ENCODE results near the gene LRRC17. TPM values are rescaled to one million over a fixed set of nuclear protein-coding genes. Genes with fewer than 3 reads are reported as not detected.
"Not testable (repeated sequence)": the region's sequence is repeated elsewhere in the genome, so short reads cannot be mapped to it uniquely, and the experiment has no call there.

LRRC17 gene
- total RNA-seq, 1 donor from 2014 or later = 1.8 TPM

- intact Hi-C loops (cut with DNase I); DNase-seq (ENCODE audit: low spot score): not testable (repeated sequence)
Observed at GRCh38 chr7:102977586-102977985, 64.8 kb downstream of the LRRC17 start.

- intact Hi-C loops (cut with DNase I) = no loop called here
Observed at GRCh38 chr7:102978284-102978683, 65.5 kb downstream of the LRRC17 start.

GRCh38 chr7:102979670-102980069, 66.9 kb downstream of the LRRC17 start:
- no peak for DNase-seq (ENCODE audit: low spot score)
- intact Hi-C loops (cut with DNase I) = no loop called here

More at GRCh38 chr7:102978284-102978683, 65.5 kb downstream of the LRRC17 start:
- DNase-seq (ENCODE audit: low spot score) = peak; percentile 83

GRCh38 chr7:102981451-102981850, 68.7 kb downstream of the LRRC17 start:
- DNase-seq (ENCODE audit: low spot score) = no peak
- intact Hi-C loops (cut with DNase I) = no loop called here

GRCh38 chr7:102982235-102982634, 69.4 kb downstream of the LRRC17 start:
- intact Hi-C loops (cut with DNase I) = no loop called here
- no peak for DNase-seq (ENCODE audit: low spot score)

GRCh38 chr7:102983602-102984001, 70.8 kb downstream of the LRRC17 start:
- no peak for DNase-seq (ENCODE audit: low spot score)
- intact Hi-C loops (cut with DNase I) = no loop called here

GRCh38 chr7:102985176-102985783, 72.5 kb downstream of the LRRC17 start:
- intact Hi-C loops (cut with DNase I) = no loop called here
- DNase-seq (ENCODE audit: low spot score) = no peak

GRCh38 chr7:102988088-102988487, 75.3 kb downstream of the LRRC17 start:
- DNase-seq (ENCODE audit: low spot score) = no peak

GRCh38 chr7:102988631-102989560, 76.1 kb downstream of the LRRC17 start:
- no peak for DNase-seq (ENCODE audit: low spot score)
- intact Hi-C loops (cut with DNase I) = no loop called here

More at GRCh38 chr7:102988088-102988487, 75.3 kb downstream of the LRRC17 start:
- intact Hi-C loops (cut with DNase I) = no loop called here

GRCh38 chr7:102990642-102991041, 77.8 kb downstream of the LRRC17 start:
- DNase-seq (ENCODE audit: low spot score) = no peak
- intact Hi-C loops (cut with DNase I) = loop anchor here (5.0 to 10.0 kb wide), 2 partner anchors 56 to 98 kb away; no protein-coding TSS in a partner anchor

- no peak for DNase-seq (ENCODE audit: low spot score)
- intact Hi-C loops (cut with DNase I) = loop anchor here (5.0 to 10.0 kb wide), 2 partner anchors 56 to 99 kb away; no protein-coding TSS in a partner anchor
Observed at GRCh38 chr7:102991077-102991539, 78.3 kb downstream of the LRRC17 start.

GRCh38 chr7:102991540-102992214, 78.9 kb downstream of the LRRC17 start:
- DNase-seq (ENCODE audit: low spot score) = no peak
- intact Hi-C loops (cut with DNase I) = loop anchor here (5.0 to 10.0 kb wide), 2 partner anchors 57 to 99 kb away; no protein-coding TSS in a partner anchor

GRCh38 chr7:102992509-102992937, 79.7 kb downstream of the LRRC17 start:
- intact Hi-C loops (cut with DNase I) = loop anchor here (5.0 to 10.0 kb wide), 2 partner anchors 58 to 100 kb away; no protein-coding TSS in a partner anchor
- no peak for DNase-seq (ENCODE audit: low spot score)

GRCh38 chr7:102992938-102993717, 80.3 kb downstream of the LRRC17 start:
- DNase-seq (ENCODE audit: low spot score) = no peak

GRCh38 chr7:102993718-102994029, 80.9 kb downstream of the LRRC17 start:
- intact Hi-C loops (cut with DNase I) = loop anchor here (5.0 to 10.0 kb wide), 2 partner anchors 59 to 101 kb away; no protein-coding TSS in a partner anchor

More at GRCh38 chr7:102992938-102993717, 80.3 kb downstream of the LRRC17 start:
- intact Hi-C loops (cut with DNase I) = loop anchor here (5.0 to 10.0 kb wide), 2 partner anchors 58 to 101 kb away; no protein-coding TSS in a partner anchor

GRCh38 chr7:102994567-102994966, 81.8 kb downstream of the LRRC17 start:
- intact Hi-C loops (cut with DNase I) = loop anchor here (5.0 to 10.0 kb wide), 2 partner anchors 60 to 102 kb away; no protein-coding TSS in a partner anchor
- DNase-seq (ENCODE audit: low spot score) = no peak

More at GRCh38 chr7:102993718-102994029, 80.9 kb downstream of the LRRC17 start:
- DNase-seq (ENCODE audit: low spot score) = no peak
